Measurements from ENCODE around the gene AKR1D1.
"Not testable (repeated sequence)": the region's sequence is repeated elsewhere in the genome, so short reads cannot be mapped to it uniquely, and the experiment has no call there.

The AKR1D1 gene

DNA sequence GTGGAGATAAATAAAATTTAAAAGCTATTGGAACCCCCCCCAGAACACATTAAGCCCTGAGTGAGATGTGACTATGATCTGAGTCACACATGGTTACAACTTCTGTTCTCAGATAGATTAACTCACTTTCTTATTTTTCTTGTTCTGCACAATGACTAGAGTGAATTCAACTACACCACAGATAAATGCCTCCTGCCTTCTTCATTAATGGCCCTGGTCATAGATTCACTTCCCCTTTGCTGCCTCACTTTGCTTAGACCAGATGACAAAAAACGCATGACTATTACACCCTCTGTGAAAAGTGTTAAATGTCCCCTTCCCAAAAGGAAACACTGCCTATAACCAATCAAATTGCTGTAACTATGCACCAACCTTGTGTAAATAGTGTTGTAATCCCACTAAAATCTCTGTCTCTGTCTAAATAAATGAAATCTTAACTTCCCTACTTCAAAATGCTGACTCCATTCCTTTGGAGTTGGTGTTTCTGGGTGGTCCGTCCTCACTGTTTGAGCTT is 49.4 kb downstream of the AKR1D1 start:
- no peak for DNase-seq

- no peak for DNase-seq
Observed at GRCh38 chr7:138126928-138127327, 50.7 kb downstream of the AKR1D1 start.

GRCh38 chr7:138127996-138128395 is 51.7 kb downstream of the AKR1D1 start:
- DNase-seq: no peak

DNA sequence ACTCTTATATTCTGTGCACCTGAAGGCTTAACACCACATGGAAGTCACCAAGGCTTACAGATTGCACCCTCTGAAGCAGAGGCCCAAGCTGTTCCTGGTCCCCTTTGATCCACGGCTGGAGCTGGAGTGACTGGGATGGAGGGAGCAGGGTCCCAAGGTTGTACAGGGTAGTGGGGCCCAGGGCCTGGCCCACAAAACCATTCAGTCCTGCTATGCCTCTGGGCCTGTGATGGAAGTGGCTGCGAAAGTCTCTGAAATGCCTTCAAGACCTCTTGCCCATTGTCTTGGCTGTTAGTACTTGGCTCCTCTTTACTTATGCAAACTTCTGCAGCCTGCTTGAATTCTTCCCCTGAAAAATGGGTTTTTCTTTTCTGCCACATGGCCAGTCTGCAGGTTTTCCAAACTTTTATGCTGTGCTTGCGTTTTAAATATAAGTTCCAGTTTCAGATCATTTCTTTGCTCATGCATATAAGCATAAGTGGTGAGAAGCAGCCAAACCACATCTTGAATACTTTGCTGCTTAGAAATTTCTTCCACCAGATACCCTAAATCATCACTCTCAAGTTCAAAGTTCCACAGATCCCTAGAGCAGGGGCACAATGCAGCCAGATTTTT is 53.4 kb downstream of the AKR1D1 start:
- DNase-seq: no peak

GRCh38 chr7:138137423-138138171 is 61.3 kb downstream of the AKR1D1 start:
- no peak for DNase-seq

DNA sequence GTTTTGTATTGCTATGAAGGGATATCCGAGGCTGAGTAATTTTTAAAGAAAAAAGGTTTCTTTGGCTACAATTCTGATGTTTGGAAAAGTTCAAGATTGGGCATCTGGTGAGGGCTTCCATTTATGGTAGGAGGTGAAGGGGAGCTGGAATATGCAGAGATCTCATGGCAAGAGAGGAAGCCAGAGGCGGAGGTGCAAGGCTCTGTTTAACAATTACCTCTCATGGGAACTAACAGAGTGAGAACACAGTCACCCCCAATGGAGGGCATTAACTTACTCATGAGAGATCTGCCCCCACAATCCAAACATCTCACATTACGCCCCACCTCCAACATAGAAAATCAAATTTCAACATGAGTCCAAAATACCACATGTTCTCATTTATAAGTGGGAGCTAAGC is 62.0 kb downstream of the AKR1D1 start:
- DNase-seq: no peak

GRCh38 chr7:138142583-138143201 is 66.4 kb downstream of the AKR1D1 start:
- DNase-seq: no peak

GRCh38 chr7:138144958-138145357 is 68.7 kb downstream of the AKR1D1 start:
- no peak for DNase-seq

- DNase-seq: not testable (repeated sequence)
Observed at GRCh38 chr7:138146221-138146620, 70.0 kb downstream of the AKR1D1 start.

GRCh38 chr7:138146757-138147734 is 70.8 kb downstream of the AKR1D1 start:
- not testable (repeated sequence) for DNase-seq

DNA sequence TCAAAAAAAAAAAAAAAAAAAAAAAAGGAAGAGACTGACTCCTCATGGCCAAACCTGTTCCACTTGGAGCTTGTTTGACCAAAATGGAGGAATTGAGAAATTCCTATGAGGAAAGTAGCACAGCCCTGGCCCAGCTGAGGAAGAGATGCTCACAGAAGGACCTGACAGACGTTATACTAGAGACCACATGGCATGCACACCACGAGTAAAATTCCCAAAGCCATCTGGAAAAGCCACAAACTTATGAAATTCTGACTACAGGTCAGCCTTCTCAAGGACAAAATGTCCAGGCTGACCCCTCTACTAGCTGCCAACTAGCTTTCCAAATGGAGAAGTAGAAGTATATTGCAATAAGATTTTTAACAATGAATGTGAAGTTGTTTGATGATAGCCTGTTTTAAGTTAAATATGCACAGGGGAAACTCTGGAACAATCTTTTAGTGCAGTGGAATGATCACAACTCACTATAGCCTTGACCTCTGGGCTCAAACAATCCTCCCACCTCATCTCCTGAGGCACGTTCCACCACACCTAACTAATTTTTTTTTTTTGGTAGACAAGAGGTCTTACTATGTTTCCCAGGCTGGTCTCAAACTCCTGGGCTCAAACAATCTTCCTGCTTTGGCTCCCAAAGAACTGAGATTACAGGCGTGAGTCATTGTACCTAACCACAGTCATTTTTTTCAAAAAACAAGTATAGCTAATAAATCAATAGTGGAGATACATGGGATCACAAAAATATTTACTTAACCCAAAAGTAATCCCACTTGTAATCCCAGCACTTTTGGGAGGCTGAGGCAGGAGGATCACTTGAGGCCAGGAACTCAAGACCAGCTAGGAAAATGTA is 75.7 kb downstream of the AKR1D1 start:
- no peak for DNase-seq

GRCh38 chr7:138154661-138155060 is 78.4 kb downstream of the AKR1D1 start:
- no peak for DNase-seq

- DNase-seq: no peak
Observed at GRCh38 chr7:138157702-138158101, 81.4 kb downstream of the AKR1D1 start.

DNA sequence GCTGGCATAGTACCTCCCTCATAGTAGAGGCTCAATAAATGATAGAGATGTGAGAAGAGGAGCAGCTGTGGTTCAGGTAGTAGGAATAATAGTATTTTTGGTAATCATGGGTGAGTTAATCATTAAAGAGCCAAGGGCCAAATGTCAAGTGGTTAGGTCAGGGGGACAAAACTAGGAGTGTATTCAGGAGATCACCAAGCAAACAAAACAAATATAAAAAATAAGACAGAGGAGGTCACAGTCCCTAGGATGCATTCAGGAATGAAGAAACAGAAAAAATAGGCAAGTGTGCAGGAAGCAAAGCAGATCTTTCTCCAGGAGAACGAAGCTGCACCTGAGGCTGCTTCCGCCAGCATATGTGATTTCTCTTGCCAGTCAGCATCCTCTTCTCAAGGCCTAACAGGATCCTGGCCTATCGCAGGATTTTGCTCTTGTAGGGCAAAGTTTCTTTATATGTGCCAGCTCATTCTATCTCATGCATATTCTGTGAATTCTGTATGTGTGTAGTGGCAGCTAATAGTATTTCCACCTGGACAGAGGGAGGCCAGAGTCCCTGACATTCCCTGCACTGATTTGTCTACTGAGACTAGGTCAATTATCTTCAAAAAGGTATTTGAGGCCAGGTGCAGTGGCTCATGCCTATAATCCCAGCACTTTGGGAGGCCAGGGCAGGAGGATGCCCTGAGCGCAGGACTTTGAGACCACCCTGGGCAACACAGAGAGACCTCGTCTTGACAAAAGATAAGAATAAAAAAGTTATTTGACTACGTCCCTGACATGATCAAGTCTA is 82.7 kb downstream of the AKR1D1 start:
- no peak for DNase-seq

DNA sequence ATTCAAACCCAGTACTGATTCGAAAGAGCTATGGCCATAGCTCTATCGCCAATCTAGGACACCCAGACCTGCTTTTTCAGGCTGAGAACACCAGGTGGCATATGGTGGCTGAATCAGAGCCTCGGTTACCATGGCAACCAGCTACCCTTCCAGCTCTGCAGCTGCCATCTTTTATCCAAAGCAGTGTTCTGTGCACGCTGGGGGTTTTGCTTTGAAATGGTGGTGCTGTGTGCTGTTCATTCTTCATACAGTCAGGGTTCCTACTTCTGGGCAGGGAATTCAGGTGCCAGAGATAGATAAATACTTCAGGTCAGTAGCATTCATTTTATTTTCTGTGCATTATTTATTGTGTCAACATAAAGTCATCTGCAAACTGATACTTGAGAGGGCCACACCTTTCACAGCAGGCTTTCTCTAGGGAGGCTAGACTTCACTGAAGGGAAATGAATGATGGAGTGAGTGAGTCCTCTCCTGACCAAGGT is 85.4 kb downstream of the AKR1D1 start:
- peak; percentile 85 for DNase-seq

DNA sequence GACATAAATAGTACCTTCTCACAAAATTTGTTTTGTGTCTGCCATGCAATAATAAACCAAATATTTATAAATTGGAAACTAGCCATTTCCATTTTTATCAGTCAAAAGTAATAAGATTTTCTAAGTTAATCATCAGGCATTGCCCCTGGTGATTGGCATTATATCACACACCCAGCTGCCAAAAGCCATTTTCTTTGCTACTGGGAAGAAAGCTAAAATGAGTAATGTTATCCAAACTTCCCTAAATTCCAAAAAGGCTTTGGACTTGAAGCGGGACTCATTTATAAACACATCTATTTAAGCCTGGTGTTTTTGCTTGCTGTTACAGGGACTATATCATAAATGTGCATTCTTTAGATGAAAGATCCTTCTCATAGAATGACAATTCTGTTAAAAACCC is 86.0 kb downstream of the AKR1D1 start:
- DNase-seq: no peak

DNA sequence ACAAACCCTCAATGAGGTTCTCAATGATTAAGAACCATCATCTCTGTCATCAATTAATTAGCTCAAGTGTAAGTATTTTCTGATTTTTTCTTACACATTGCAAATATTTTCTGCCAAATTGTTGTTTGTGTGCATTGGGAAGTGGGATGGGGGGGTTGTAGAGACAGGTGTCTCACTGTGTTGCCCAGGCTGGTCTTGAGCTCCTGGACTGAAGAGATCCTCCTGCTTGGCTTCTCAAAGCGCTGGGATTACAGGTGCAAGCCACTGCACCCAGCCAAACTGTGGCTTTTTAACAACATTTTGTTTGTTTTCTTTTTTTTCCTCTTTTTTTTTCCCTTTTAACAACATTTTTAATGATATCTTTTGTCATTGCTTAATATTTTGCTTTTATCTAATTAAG is 87.5 kb downstream of the AKR1D1 start:
- DNase-seq: no peak

- no peak for DNase-seq
Observed at GRCh38 chr7:138164804-138165203, 88.5 kb downstream of the AKR1D1 start.

DNA sequence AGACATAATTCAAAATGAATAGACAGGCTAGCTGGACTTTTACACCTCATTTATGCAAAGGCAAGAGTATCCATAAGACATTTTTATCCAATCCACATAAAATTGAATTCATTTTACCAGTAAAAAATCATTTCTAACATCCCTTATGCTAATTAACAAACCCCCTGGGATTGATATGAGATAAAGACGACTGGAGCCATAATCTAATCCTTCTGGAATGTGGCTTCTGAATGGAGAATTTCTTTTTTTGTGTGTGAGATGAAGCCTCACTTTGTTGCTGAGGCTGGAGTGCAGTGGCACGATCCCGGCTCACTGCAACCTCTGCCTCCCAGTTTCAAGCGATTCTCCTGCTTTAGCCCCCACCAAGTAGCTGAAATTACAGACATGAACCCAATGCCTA is 90.4 kb downstream of the AKR1D1 start:
- DNase-seq: no peak

- DNase-seq: no peak
Observed at GRCh38 chr7:138167222-138167621, 91.0 kb downstream of the AKR1D1 start.

DNA sequence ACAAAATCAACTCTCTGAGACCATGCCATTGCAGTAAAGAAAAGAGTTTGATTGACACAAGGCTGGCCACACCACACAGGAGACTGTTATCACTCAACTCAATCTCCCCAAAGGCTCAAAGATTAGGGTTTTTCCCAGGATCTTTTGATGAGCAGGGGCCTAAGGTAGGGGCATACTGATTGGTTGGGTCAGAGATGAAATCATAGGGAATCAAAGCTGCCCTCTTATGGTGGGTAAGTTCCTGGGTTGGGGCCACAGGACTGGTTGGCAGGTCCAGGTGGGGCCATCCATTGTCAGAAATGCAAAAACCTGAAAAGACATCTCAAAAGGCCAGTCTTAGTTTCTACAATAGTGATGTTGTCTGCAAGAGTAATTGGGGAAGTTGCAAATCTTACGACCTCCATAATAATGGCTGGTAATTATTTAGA is 91.6 kb downstream of the AKR1D1 start:
- no peak for DNase-seq

Data from femur (tissue), 1 donor.